H9 (cell line): Measurements from ENCODE around the gene SLC6A3. TPM values are rescaled to one million over a fixed set of nuclear protein-coding genes. Genes with fewer than 3 reads are reported as not detected.
A peak's percentile ranks its signal among the peaks of the same experiment; 100 is the strongest.

Source experiments
- DNase-seq: peaks from one replicate; pipeline ENCODE4 v3.0.0-alpha.2; 2017
- H2AFZ ChIP-seq: one replicate; pipeline ENCODE4 v1.6.1; 2013; ENCODE audit warnings: mild to moderate bottlenecking, low read length, control low read depth, moderate library complexity
- H2AK5ac ChIP-seq: 2 replicates; pipeline ENCODE4 v1.6.1; 2013; ENCODE audit warnings: low read length, control low read depth, mixed read lengths; ENCODE audit not compliant: insufficient read length
- H2BK120ac ChIP-seq: one replicate; pipeline ENCODE4 v1.6.1; 2013; ENCODE audit warnings: low read depth, mild to moderate bottlenecking, low read length, control low read depth, inconsistent platforms; ENCODE audit not compliant: poor library complexity, severe bottlenecking
- H2BK12ac ChIP-seq: 2 replicates; pipeline ENCODE4 v1.6.1; 2013; ENCODE audit warnings: low read length, control low read depth, mixed read lengths, low read depth; ENCODE audit not compliant: insufficient read length
- H2BK15ac ChIP-seq: 2 replicates; pipeline ENCODE4 v1.6.1; 2013; ENCODE audit warnings: low read depth, low read length, control low read depth
- H2BK20ac ChIP-seq: one replicate; pipeline ENCODE4 v1.6.1; 2013; ENCODE audit warnings: low read depth, mild to moderate bottlenecking, low read length, control low read depth, inconsistent platforms; ENCODE audit not compliant: poor library complexity, severe bottlenecking
- H2BK5ac ChIP-seq: 2 replicates; pipeline ENCODE4 v1.6.1; 2013; ENCODE audit warnings: low read length, control low read depth, mixed read lengths; ENCODE audit not compliant: insufficient read length
- H3K14ac ChIP-seq: 2 replicates; pipeline ENCODE4 v1.6.1; 2013; ENCODE audit warnings: low read length, control low read depth; ENCODE audit not compliant: insufficient read depth
- H3K18ac ChIP-seq: 2 replicates; pipeline ENCODE4 v1.6.1; 2013; ENCODE audit warnings: low read depth, mild to moderate bottlenecking, mixed read lengths, low read length, control low read depth; ENCODE audit not compliant: insufficient read length
- H3K23ac ChIP-seq: 2 replicates; pipeline ENCODE4 v1.6.1; 2013; ENCODE audit warnings: low read length, control low read depth, mixed read lengths, low read depth; ENCODE audit not compliant: insufficient read length
- H3K23me2 ChIP-seq: 2 replicates; pipeline ENCODE4 v1.6.1; 2013; ENCODE audit warnings: low read depth, mild to moderate bottlenecking, mixed read lengths, low read length, control low read depth; ENCODE audit not compliant: insufficient read length, poor library complexity, severe bottlenecking
- H3K27ac ChIP-seq: 2 replicates; pipeline ENCODE4 v1.5.1; 2013; ENCODE audit warnings: low read length, control low read depth, mixed read lengths, low read depth; ENCODE audit not compliant: insufficient read length
- H3K27me3 ChIP-seq: 2 replicates; pipeline ENCODE4 v1.6.1; 2013; ENCODE audit warnings: low read length, control low read depth, inconsistent platforms; ENCODE audit not compliant: insufficient read depth
- H3K4ac ChIP-seq: 2 replicates; pipeline ENCODE4 v1.6.1; 2013; ENCODE audit warnings: low read depth, mild to moderate bottlenecking, control low read depth, inconsistent platforms, low read length, moderate library complexity
- H3K4me1 ChIP-seq: 2 replicates; pipeline ENCODE4 v1.6.1; 2013; ENCODE audit warnings: low read length, control low read depth, inconsistent platforms; ENCODE audit not compliant: insufficient read depth
- H3K4me2 ChIP-seq: 2 replicates; pipeline ENCODE4 v1.6.1; 2013; ENCODE audit warnings: low read length, control low read depth, mixed read lengths; ENCODE audit not compliant: insufficient read length, insufficient read depth
- H3K56ac ChIP-seq: 2 replicates; pipeline ENCODE4 v1.6.1; 2013; ENCODE audit warnings: low read depth, mild to moderate bottlenecking, mixed read lengths, low read length, control low read depth; ENCODE audit not compliant: insufficient read length
- H3K79me1 ChIP-seq: 2 replicates; pipeline ENCODE4 v1.6.1; 2013; ENCODE audit warnings: low read depth, mild to moderate bottlenecking, moderate library complexity, low read length, control low read depth, inconsistent platforms; ENCODE audit not compliant: insufficient read depth, poor library complexity, severe bottlenecking
- H3K79me2 ChIP-seq: 2 replicates; pipeline ENCODE4 v1.6.1; 2013; ENCODE audit warnings: low read length, control low read depth, inconsistent platforms; ENCODE audit not compliant: insufficient read depth
- H3K9ac ChIP-seq: 2 replicates; pipeline ENCODE4 v1.6.1; 2013; ENCODE audit warnings: low read length, control low read depth, mixed read lengths; ENCODE audit not compliant: insufficient read length; ENCODE audit errors: extremely low read depth
- H3K9me3 ChIP-seq: one replicate; pipeline ENCODE4 v1.6.1; 2013; ENCODE audit warnings: low read depth, low read length, inconsistent platforms; ENCODE audit not compliant: control insufficient read depth
- H3T11ph ChIP-seq: one replicate; pipeline ENCODE4 v1.6.1; 2013; ENCODE audit warnings: mild to moderate bottlenecking, low read length, control low read depth, inconsistent platforms
- H4K20me1 ChIP-seq: one replicate; pipeline ENCODE4 v1.6.1; 2013; ENCODE audit not compliant: control insufficient read depth, insufficient read length, insufficient read depth
- H4K5ac ChIP-seq: 2 replicates; pipeline ENCODE4 v1.6.1; 2013; ENCODE audit warnings: low read depth, mild to moderate bottlenecking, mixed read lengths, low read length, control low read depth; ENCODE audit not compliant: insufficient read length
- H4K8ac ChIP-seq: replicated peaks from 2 replicates; pipeline ENCODE4 v1.6.1; 2013; ENCODE audit warnings: low read length, control low read depth, mixed read lengths, low read depth; ENCODE audit not compliant: insufficient read length
- H4K91ac ChIP-seq: 2 replicates; pipeline ENCODE4 v1.6.1; 2013; ENCODE audit warnings: low read depth, mild to moderate bottlenecking, moderate library complexity, mixed read lengths, low read length, control low read depth; ENCODE audit not compliant: insufficient read length
- H3K27ac Mint-ChIP-seq, 3 experiments: 2 replicates in 2 of 3; 3 replicates in 1 of 3; pipeline ENCODE4 v1.8.0; 2020 to 2021; ENCODE audit warnings: mixed read lengths in 3 of 3, mild to moderate bottlenecking in 1 of 3, moderate library complexity in 1 of 3
- H3K27me3 Mint-ChIP-seq: 2 replicates; pipeline ENCODE4 v1.8.0; 2021; ENCODE audit warnings: low read depth, mild to moderate bottlenecking, moderate library complexity, mixed read lengths
- H3K36me3 Mint-ChIP-seq, 3 experiments: 2 replicates in 2 of 3; 3 replicates in 1 of 3; pipeline ENCODE4 v1.8.0; 2020 to 2021; ENCODE audit warnings: low read depth in 3 of 3, mixed read lengths in 3 of 3; ENCODE audit not compliant: insufficient read depth in 1 of 3
- H3K4me1 Mint-ChIP-seq, 2 experiments: 2 replicates each; pipeline ENCODE4 v1.8.0; 2020; ENCODE audit warnings: mixed read lengths in 2 of 2
- H3K4me3 Mint-ChIP-seq, 2 experiments: 2 replicates in 1 of 2; 3 replicates in 1 of 2; pipeline ENCODE4 v1.8.0; 2020 to 2021; ENCODE audit warnings: mild to moderate bottlenecking in 2 of 2, mixed read lengths in 2 of 2, moderate library complexity in 1 of 2
- H3K9me3 Mint-ChIP-seq, 2 experiments: 2 replicates in 1 of 2; 3 replicates in 1 of 2; pipeline ENCODE4 v1.8.0; 2020; ENCODE audit warnings: mild to moderate bottlenecking in 2 of 2, mixed read lengths in 2 of 2, moderate library complexity in 1 of 2
- WGBS: extraction: QIAGEN DNeasy Blood & Tissue Kit; methylation state at CpG from one replicate; pipeline ENCODE4 v1.1.7; 2013; ENCODE audit warnings: missing lambda C conversion rate, low lambda C conversion rate, mixed read lengths; ENCODE audit not compliant: insufficient read length; ENCODE audit errors: extremely low coverage; 5-methylcytosine and 5-hydroxymethylcytosine counted together
- total RNA-seq: library from RNA; stranded (reverse); gene quantifications from 2 replicates; pipeline ENCODE4 v1.2.1, GENCODE V29; 2021
- TF ChIP-seq, protein P1 (sequence below): fragments of 200-600 bp; sonication (generic); conservative IDR thresholded peaks from 3 replicates; pipeline ENCODE4 v1.8.0; 2021; ENCODE audit warnings: antibody characterized with exemption, mild to moderate bottlenecking

Gene SLC6A3
- total RNA-seq, 1 experiment from 2014 or later: 0.61 TPM

GRCh38 chr5:1483064-1483463 lies 37.8 kb upstream of the SLC6A3 start:
- Histone ChIP-seq H2BK5ac (no peak overlapping the region), H3K79me1 (no peaks in the 10 kb centered on the region), H3K4ac (no peak overlapping the region), H3K9me3 (no peaks in the 10 kb centered on the region), H2AFZ (no peak overlapping the region), H3K56ac (no peak overlapping the region), H2BK15ac (no peak overlapping the region), H3K4me1 (no peaks in the 10 kb centered on the region), H3K27ac (no peak overlapping the region), H3K4me2 (no peak overlapping the region), H3K9ac (no peak overlapping the region), H3K18ac (no peak overlapping the region), H3K23ac (no peak overlapping the region), H3K14ac (no peak overlapping the region; the same call in 1 of the 2 replicates), H3T11ph (no peak overlapping the region), H3K23me2 (no peaks in the 10 kb centered on the region), H4K20me1 (peaks cover 2% of the 10 kb centered on the region), H3K79me2 (no peaks in the 10 kb centered on the region), H2AK5ac (no peak overlapping the region), H2BK120ac (no peak overlapping the region), H4K91ac (no peak overlapping the region), H2BK12ac (no peak overlapping the region), H4K8ac (no peak overlapping the region), H2BK20ac (no peak overlapping the region), H3K27me3 (no peaks in the 10 kb centered on the region), H4K5ac (no peak overlapping the region)
- WGBS: no CpG with 5 or more reads among the region's 13 CpGs
- TF ChIP-seq, protein P1, sequence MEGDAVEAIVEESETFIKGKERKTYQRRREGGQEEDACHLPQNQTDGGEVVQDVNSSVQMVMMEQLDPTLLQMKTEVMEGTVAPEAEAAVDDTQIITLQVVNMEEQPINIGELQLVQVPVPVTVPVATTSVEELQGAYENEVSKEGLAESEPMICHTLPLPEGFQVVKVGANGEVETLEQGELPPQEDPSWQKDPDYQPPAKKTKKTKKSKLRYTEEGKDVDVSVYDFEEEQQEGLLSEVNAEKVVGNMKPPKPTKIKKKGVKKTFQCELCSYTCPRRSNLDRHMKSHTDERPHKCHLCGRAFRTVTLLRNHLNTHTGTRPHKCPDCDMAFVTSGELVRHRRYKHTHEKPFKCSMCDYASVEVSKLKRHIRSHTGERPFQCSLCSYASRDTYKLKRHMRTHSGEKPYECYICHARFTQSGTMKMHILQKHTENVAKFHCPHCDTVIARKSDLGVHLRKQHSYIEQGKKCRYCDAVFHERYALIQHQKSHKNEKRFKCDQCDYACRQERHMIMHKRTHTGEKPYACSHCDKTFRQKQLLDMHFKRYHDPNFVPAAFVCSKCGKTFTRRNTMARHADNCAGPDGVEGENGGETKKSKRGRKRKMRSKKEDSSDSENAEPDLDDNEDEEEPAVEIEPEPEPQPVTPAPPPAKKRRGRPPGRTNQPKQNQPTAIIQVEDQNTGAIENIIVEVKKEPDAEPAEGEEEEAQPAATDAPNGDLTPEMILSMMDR: no peak
- Mint-ChIP-seq H3K36me3 (peaks cover 21 to 75% (median 62%) of the 10 kb centered on the region in 3 experiments; a peak in 6 of 7 replicates), H3K4me3 (no peak overlapping the region), H3K9me3 (no peaks in the 10 kb centered on the region), H3K27ac (peak overlapping the region in 2 of 3 experiments; percentile 38 to 70; a peak in 4 of 7 replicates), H3K27me3 (no peaks in the 10 kb centered on the region), H3K4me1 (peaks cover 6 to 9% of the 10 kb centered on the region in 2 experiments)
- no peak for DNase-seq
